Endothelial cell (in vitro differentiated cells): ENCODE measurements around the gene HTR2B. TPM values are rescaled to one million over a fixed set of nuclear protein-coding genes. Genes with fewer than 3 reads are reported as not detected.
"Not testable (repeated sequence)": the region's sequence is repeated elsewhere in the genome, so short reads cannot be mapped to it uniquely, and the experiment has no call there.

ENCODE experiments used
- DNase-seq: peaks from one replicate; pipeline ENCODE4 v3.0.0; 2021; ENCODE audit warnings: low spot score
- H3K27ac Mint-ChIP-seq: one replicate; pipeline ENCODE4 v1.8.0; 2021; ENCODE audit warnings: mixed read lengths, inconsistent platforms; ENCODE audit not compliant: unreplicated experiment
- H3K27me3 Mint-ChIP-seq: one replicate; pipeline ENCODE4 v1.8.0; 2021; ENCODE audit warnings: mild to moderate bottlenecking, moderate library complexity, mixed read lengths, inconsistent platforms; ENCODE audit not compliant: unreplicated experiment
- H3K36me3 Mint-ChIP-seq: one replicate; pipeline ENCODE4 v1.8.0; 2021; ENCODE audit warnings: mild to moderate bottlenecking, low read depth, mixed read lengths, inconsistent platforms; ENCODE audit not compliant: unreplicated experiment
- H3K4me1 Mint-ChIP-seq: one replicate; pipeline ENCODE4 v1.8.0; 2021; ENCODE audit warnings: mild to moderate bottlenecking, mixed read lengths, inconsistent platforms; ENCODE audit not compliant: unreplicated experiment
- H3K4me3 Mint-ChIP-seq: one replicate; pipeline ENCODE4 v1.8.0; 2021; ENCODE audit warnings: mild to moderate bottlenecking, mixed read lengths, inconsistent platforms; ENCODE audit not compliant: unreplicated experiment
- H3K9me3 Mint-ChIP-seq: one replicate; pipeline ENCODE4 v1.8.0; 2021; ENCODE audit warnings: mixed read lengths, inconsistent platforms; ENCODE audit not compliant: unreplicated experiment
- total RNA-seq: library from RNA; stranded (reverse); fragmentation: NEBNext Ultra II Directional; extraction: Animal tissue kit (Norgen Biotek cat#: 25700); gene quantifications from one replicate; pipeline ENCODE4 v1.2.1, GENCODE V29; 2021; ENCODE audit not compliant: unreplicated experiment
- TF ChIP-seq, protein P1 (sequence below): fragments of 200-600 bp; sonication (generic); IDR thresholded peaks from one replicate; pipeline ENCODE4 v1.5.0; 2021; ENCODE audit warnings: antibody characterized with exemption; ENCODE audit not compliant: unreplicated experiment

The HTR2B gene
- total RNA-seq, 1 donor from 2014 or later: 0.80 TPM

- Mint-ChIP-seq H3K9me3 (no peaks in the 10 kb centered on the region), H3K27me3 (no peaks in the 10 kb centered on the region), H3K4me3 (no peak overlapping the region), H3K27ac (no peak overlapping the region), H3K36me3 (peaks cover 43% of the 10 kb centered on the region), H3K4me1 (no peaks in the 10 kb centered on the region)
- TF ChIP-seq, protein P1, sequence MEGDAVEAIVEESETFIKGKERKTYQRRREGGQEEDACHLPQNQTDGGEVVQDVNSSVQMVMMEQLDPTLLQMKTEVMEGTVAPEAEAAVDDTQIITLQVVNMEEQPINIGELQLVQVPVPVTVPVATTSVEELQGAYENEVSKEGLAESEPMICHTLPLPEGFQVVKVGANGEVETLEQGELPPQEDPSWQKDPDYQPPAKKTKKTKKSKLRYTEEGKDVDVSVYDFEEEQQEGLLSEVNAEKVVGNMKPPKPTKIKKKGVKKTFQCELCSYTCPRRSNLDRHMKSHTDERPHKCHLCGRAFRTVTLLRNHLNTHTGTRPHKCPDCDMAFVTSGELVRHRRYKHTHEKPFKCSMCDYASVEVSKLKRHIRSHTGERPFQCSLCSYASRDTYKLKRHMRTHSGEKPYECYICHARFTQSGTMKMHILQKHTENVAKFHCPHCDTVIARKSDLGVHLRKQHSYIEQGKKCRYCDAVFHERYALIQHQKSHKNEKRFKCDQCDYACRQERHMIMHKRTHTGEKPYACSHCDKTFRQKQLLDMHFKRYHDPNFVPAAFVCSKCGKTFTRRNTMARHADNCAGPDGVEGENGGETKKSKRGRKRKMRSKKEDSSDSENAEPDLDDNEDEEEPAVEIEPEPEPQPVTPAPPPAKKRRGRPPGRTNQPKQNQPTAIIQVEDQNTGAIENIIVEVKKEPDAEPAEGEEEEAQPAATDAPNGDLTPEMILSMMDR: no peak
- DNase-seq: no peak
These were observed 36.1 kb downstream of the HTR2B start for GRCh38 chr2:231088754-231089153.

GRCh38 chr2:231084565-231084964 lies 40.3 kb downstream of the HTR2B start:
- H3K27ac Mint-ChIP-seq: no peak overlapping the region
- no peaks in the 10 kb centered on the region for H3K9me3 Mint-ChIP-seq

DNA sequence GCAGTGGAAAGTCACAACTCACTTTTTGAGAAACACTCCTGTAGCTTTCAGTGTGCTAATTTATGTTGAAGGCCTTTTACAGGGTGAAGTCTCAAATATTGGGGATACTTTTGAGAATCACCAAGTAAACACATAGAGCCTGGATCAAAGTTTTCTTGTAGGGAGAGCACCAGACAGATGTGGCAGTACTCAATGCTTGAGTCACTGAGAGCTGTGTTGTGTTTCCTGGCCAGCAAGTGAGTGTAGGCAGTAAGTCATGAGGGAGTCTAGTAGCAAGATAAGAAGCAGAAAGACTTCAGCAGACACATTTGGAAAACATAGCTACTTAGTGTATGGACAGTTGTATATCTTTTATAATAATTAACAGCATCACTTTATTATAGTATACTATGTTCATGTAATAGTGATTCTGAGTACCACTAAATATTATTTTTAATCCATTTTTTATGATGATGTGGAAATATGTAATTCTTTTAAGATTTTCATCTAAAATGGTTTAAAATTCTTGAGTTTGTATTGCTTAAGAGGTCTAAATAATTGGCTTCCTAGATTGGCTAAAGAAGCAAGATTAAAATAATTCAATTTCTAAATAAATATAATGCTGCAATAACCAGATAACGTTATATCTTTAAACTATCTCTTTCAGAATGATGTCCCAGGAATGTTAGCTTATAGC lies 55.3 kb downstream of the HTR2B start:
- DNase-seq: no peak
- H3K27ac Mint-ChIP-seq: no peak overlapping the region
- H3K9me3 Mint-ChIP-seq: no peaks in the 10 kb centered on the region
- TF ChIP-seq, protein P1: no peak
- no peaks in the 10 kb centered on the region for H3K4me1 Mint-ChIP-seq
- no peak overlapping the region for H3K4me3 Mint-ChIP-seq
- no peaks in the 10 kb centered on the region for H3K27me3 Mint-ChIP-seq
- peaks cover 11% of the 10 kb centered on the region for H3K36me3 Mint-ChIP-seq

More at GRCh38 chr2:231084565-231084964, 40.3 kb downstream of the HTR2B start:
- Mint-ChIP-seq H3K4me1 (no peaks in the 10 kb centered on the region), H3K36me3 (peaks cover 33% of the 10 kb centered on the region), H3K4me3 (no peak overlapping the region), H3K27me3 (no peaks in the 10 kb centered on the region)
- no peak for DNase-seq
- TF ChIP-seq, protein P1: no peak

- H3K27ac Mint-ChIP-seq: no peak overlapping the region
- no peak overlapping the region for H3K4me3 Mint-ChIP-seq
- H3K27me3 Mint-ChIP-seq: no peaks in the 10 kb centered on the region
- no peaks in the 10 kb centered on the region for H3K4me1 Mint-ChIP-seq
- peaks cover 11% of the 10 kb centered on the region for H3K36me3 Mint-ChIP-seq
- TF ChIP-seq, protein P1: no peak
- H3K9me3 Mint-ChIP-seq: no peaks in the 10 kb centered on the region
- no peak for DNase-seq
These were observed 56.2 kb downstream of the HTR2B start for GRCh38 chr2:231068525-231069222.

DNA sequence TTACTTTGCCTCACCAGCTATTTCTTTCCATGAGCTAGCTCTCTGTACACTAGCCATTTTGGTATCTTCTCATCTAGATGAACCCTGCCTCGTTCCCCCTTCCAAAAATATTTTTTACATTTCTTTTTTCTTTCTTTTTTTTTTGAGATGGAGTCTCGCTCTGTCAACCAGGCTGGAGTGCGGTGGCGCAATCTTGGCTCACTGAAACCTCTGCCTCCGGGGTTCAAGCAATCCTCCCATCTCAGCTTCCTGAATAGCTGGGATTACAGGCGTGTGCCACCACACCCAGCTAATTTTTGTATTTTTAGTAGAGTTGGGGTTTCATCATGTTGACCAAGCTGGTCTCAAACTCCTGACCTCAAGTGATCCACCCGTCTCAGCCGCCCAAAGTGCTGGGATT lies 57.3 kb downstream of the HTR2B start:
- not testable (repeated sequence) for H3K9me3 Mint-ChIP-seq, H3K27me3 Mint-ChIP-seq, H3K4me3 Mint-ChIP-seq, H3K4me1 Mint-ChIP-seq, DNase-seq, H3K27ac Mint-ChIP-seq
- H3K36me3 Mint-ChIP-seq: peaks cover 11% of the 10 kb centered on the region
